K562 (cell line): Measurements from ENCODE around the gene CFAP73. TPM values are rescaled to one million over a fixed set of nuclear protein-coding genes. Genes with fewer than 3 reads are reported as not detected.

Experiments
- microRNA-seq: library from miRNA; unstranded; fragments of <30 nt; microRNA quantifications from one replicate; pipeline ENCODE4, GENCODE V29; 2018; ENCODE audit warnings: borderline microRNAs expressed
- polyA plus RNA-seq, 8 experiments: library from polyadenylated mRNA; depleted of rRNA in 4 of 8; stranded (reverse) in 5 of 8; unstranded in 3 of 8; fragments of >200 nt; fragmentation: Nextera tagmentation in 2 of 8; fragmentation: Illumina TruSeq in 1 of 8; extraction: Ambion mirVana in 2 of 8; extraction: Trizol in 1 of 8; gene quantifications; 2 replicates each; pipeline versions ENCODE4 v1.2.1 to v1.2.3, GENCODE V29; 2011 to 2014; ENCODE audit warnings: inconsistent platforms in 1 of 8, missing spikeins in 1 of 8
- small RNA-seq: library from RNA; depleted of rRNA; stranded (forward); fragments of <200 nt; gene quantifications from one replicate; pipeline ENCODE3, GENCODE V24; 2014
- total RNA-seq, 7 experiments: library from RNA; depleted of rRNA in 6 of 7; stranded (reverse); fragments of >200 nt in 6 of 7; fragmentation: Illumina TruSeq in 2 of 7; extraction: Trizol in 2 of 7; gene quantifications; 2 replicates each; pipeline versions ENCODE4 v1.2.1 to v1.2.3, GENCODE V29; 2011 to 2021; ENCODE audit warnings: low replicate concordance in 1 of 7

CFAP73 gene
- total and polyA plus RNA-seq, 9 of the 15 experiments (the other 6 are each of a cell fraction or from before 2014, with no cell fraction given) = not detected

Small RNAs within 50 kb of the gene (microRNA-seq; reads per million reads assigned to microRNA genes)
- gene MIR7106 = not detected

Small RNAs within 50 kb of the gene (small RNA-seq; reads per million reads assigned to genes)
- gene MIR7106 (not detected), gene RF00019 (not detected)

Other genes starting within 250 kb of the CFAP73 start
Only the 7 nearest of the 10 such genes appear.
- not detected in 2 replicates for gene OAS2, start 171.2 kb upstream of the CFAP73 start, total RNA-seq (2014; rRNA removed)
- not detected in 2 replicates for gene OAS2, start 171.2 kb upstream of the CFAP73 start, total RNA-seq (2014; rRNA removed; fragmentation: Illumina TruSeq; extraction: Trizol)
- gene OAS2, start 171.2 kb upstream of the CFAP73 start, total RNA-seq (2015; rRNA removed; fragmentation: Illumina TruSeq; extraction: Trizol) = not detected in 2 replicates
- 0.13 and 0.22 TPM in 2 replicates for gene OAS2, start 171.2 kb upstream of the CFAP73 start, total RNA-seq (2021)
- not detected in 2 replicates for gene OAS2, start 171.2 kb upstream of the CFAP73 start, polyA plus RNA-seq (2011; rRNA removed)
- gene OAS2, start 171.2 kb upstream of the CFAP73 start, polyA plus RNA-seq (2014; fragmentation: Illumina TruSeq; extraction: Trizol) = 0.14 TPM in 1 of 2 replicates, not detected in the other
- not detected for gene OAS2, start 171.2 kb upstream of the CFAP73 start, polyA plus RNA-seq (2014; fragmentation: Nextera tagmentation; extraction: Ambion mirVana)
- gene OAS2, start 171.2 kb upstream of the CFAP73 start, polyA plus RNA-seq (2014; rRNA removed) = 0.85 TPM in 1 of 2 replicates, not detected in the other
- gene DTX1, start 93.0 kb upstream of the CFAP73 start, total RNA-seq (2014; rRNA removed) = not detected in 2 replicates
- not detected in 2 replicates for gene DTX1, start 93.0 kb upstream of the CFAP73 start, total RNA-seq (2014; rRNA removed; fragmentation: Illumina TruSeq; extraction: Trizol)
- gene DTX1, start 93.0 kb upstream of the CFAP73 start, total RNA-seq (2015; rRNA removed; fragmentation: Illumina TruSeq; extraction: Trizol) = not detected in 2 replicates
- gene DTX1, start 93.0 kb upstream of the CFAP73 start, total RNA-seq (2021) = not detected in 2 replicates
- not detected in 2 replicates for gene DTX1, start 93.0 kb upstream of the CFAP73 start, polyA plus RNA-seq (2011; rRNA removed)
- not detected in 2 replicates for gene DTX1, start 93.0 kb upstream of the CFAP73 start, polyA plus RNA-seq (2014; fragmentation: Illumina TruSeq; extraction: Trizol)
- not detected for gene DTX1, start 93.0 kb upstream of the CFAP73 start, polyA plus RNA-seq (2014; fragmentation: Nextera tagmentation; extraction: Ambion mirVana)
- gene DTX1, start 93.0 kb upstream of the CFAP73 start, polyA plus RNA-seq (2014; rRNA removed) = not detected in 2 replicates
- gene RASAL1, start 14.0 kb upstream of the CFAP73 start, total RNA-seq (2014; rRNA removed) = 0.08 and 0.14 TPM in 2 replicates
- not detected in 2 replicates for gene RASAL1, start 14.0 kb upstream of the CFAP73 start, total RNA-seq (2014; rRNA removed; fragmentation: Illumina TruSeq; extraction: Trizol)
- gene RASAL1, start 14.0 kb upstream of the CFAP73 start, total RNA-seq (2015; rRNA removed; fragmentation: Illumina TruSeq; extraction: Trizol) = not detected in 2 replicates
- 0.16 TPM in 1 of 2 replicates, not detected in the other for gene RASAL1, start 14.0 kb upstream of the CFAP73 start, total RNA-seq (2021)
- gene RASAL1, start 14.0 kb upstream of the CFAP73 start, polyA plus RNA-seq (2011; rRNA removed) = 0.06 TPM in 1 of 2 replicates, not detected in the other
- gene RASAL1, start 14.0 kb upstream of the CFAP73 start, polyA plus RNA-seq (2014; fragmentation: Illumina TruSeq; extraction: Trizol) = not detected in 2 replicates
- not detected for gene RASAL1, start 14.0 kb upstream of the CFAP73 start, polyA plus RNA-seq (2014; fragmentation: Nextera tagmentation; extraction: Ambion mirVana)
- not detected in 2 replicates for gene RASAL1, start 14.0 kb upstream of the CFAP73 start, polyA plus RNA-seq (2014; rRNA removed)
- 100 and 135 TPM in 2 replicates for gene DDX54, start 35.8 kb downstream of the CFAP73 start, total RNA-seq (2014; rRNA removed)
- gene DDX54, start 35.8 kb downstream of the CFAP73 start, total RNA-seq (2014; rRNA removed; fragmentation: Illumina TruSeq; extraction: Trizol) = 23.9 and 25.8 TPM in 2 replicates
- 48.5 and 51.4 TPM in 2 replicates for gene DDX54, start 35.8 kb downstream of the CFAP73 start, total RNA-seq (2015; rRNA removed; fragmentation: Illumina TruSeq; extraction: Trizol)
- gene DDX54, start 35.8 kb downstream of the CFAP73 start, total RNA-seq (2021) = 128 and 132 TPM in 2 replicates
- gene DDX54, start 35.8 kb downstream of the CFAP73 start, polyA plus RNA-seq (2011; rRNA removed) = 56.6 and 80.5 TPM in 2 replicates
- gene DDX54, start 35.8 kb downstream of the CFAP73 start, polyA plus RNA-seq (2014; fragmentation: Illumina TruSeq; extraction: Trizol) = 44.4 and 77.7 TPM in 2 replicates
- gene DDX54, start 35.8 kb downstream of the CFAP73 start, polyA plus RNA-seq (2014; fragmentation: Nextera tagmentation; extraction: Ambion mirVana) = 1 to 10 TPM; 1.4 to 3.1 TPM
- gene DDX54, start 35.8 kb downstream of the CFAP73 start, polyA plus RNA-seq (2014; rRNA removed) = 74.4 and 107 TPM in 2 replicates
- 40.4 and 52.0 TPM in 2 replicates for gene RITA1, start 36.0 kb downstream of the CFAP73 start, total RNA-seq (2014; rRNA removed)
- gene RITA1, start 36.0 kb downstream of the CFAP73 start, total RNA-seq (2014; rRNA removed; fragmentation: Illumina TruSeq; extraction: Trizol) = 12.7 and 15.6 TPM in 2 replicates
- gene RITA1, start 36.0 kb downstream of the CFAP73 start, total RNA-seq (2015; rRNA removed; fragmentation: Illumina TruSeq; extraction: Trizol) = 34.3 and 36.7 TPM in 2 replicates
- gene RITA1, start 36.0 kb downstream of the CFAP73 start, total RNA-seq (2021) = 34.9 and 38.9 TPM in 2 replicates
- gene RITA1, start 36.0 kb downstream of the CFAP73 start, polyA plus RNA-seq (2011; rRNA removed) = 17.6 and 17.9 TPM in 2 replicates
- 18.0 and 27.7 TPM in 2 replicates for gene RITA1, start 36.0 kb downstream of the CFAP73 start, polyA plus RNA-seq (2014; fragmentation: Illumina TruSeq; extraction: Trizol)
- gene RITA1, start 36.0 kb downstream of the CFAP73 start, polyA plus RNA-seq (2014; fragmentation: Nextera tagmentation; extraction: Ambion mirVana) = 1 to 10 TPM; 2.8 to 3.5 TPM
- gene RITA1, start 36.0 kb downstream of the CFAP73 start, polyA plus RNA-seq (2014; rRNA removed) = 26.4 and 35.0 TPM in 2 replicates
- gene TPCN1, start 71.7 kb downstream of the CFAP73 start, total RNA-seq (2014; rRNA removed) = 6.4 and 9.2 TPM in 2 replicates
- 5.5 and 6.1 TPM in 2 replicates for gene TPCN1, start 71.7 kb downstream of the CFAP73 start, total RNA-seq (2014; rRNA removed; fragmentation: Illumina TruSeq; extraction: Trizol)
- gene TPCN1, start 71.7 kb downstream of the CFAP73 start, total RNA-seq (2015; rRNA removed; fragmentation: Illumina TruSeq; extraction: Trizol) = 7.4 and 7.8 TPM in 2 replicates
- 23.8 and 27.2 TPM in 2 replicates for gene TPCN1, start 71.7 kb downstream of the CFAP73 start, total RNA-seq (2021)
- gene TPCN1, start 71.7 kb downstream of the CFAP73 start, polyA plus RNA-seq (2011; rRNA removed) = 12.8 and 18.9 TPM in 2 replicates
- gene TPCN1, start 71.7 kb downstream of the CFAP73 start, polyA plus RNA-seq (2014; fragmentation: Illumina TruSeq; extraction: Trizol) = 16.2 and 17.0 TPM in 2 replicates
- 1 to 10 TPM in 1 of 2 experiments, under 1 TPM in 1; 0.80 to 1.1 TPM for gene TPCN1, start 71.7 kb downstream of the CFAP73 start, polyA plus RNA-seq (2014; fragmentation: Nextera tagmentation; extraction: Ambion mirVana)
- 19.2 and 19.3 TPM in 2 replicates for gene TPCN1, start 71.7 kb downstream of the CFAP73 start, polyA plus RNA-seq (2014; rRNA removed)
- 18.5 and 26.3 TPM in 2 replicates for gene SLC8B1, start 185.4 kb downstream of the CFAP73 start, total RNA-seq (2014; rRNA removed)
- gene SLC8B1, start 185.4 kb downstream of the CFAP73 start, total RNA-seq (2014; rRNA removed; fragmentation: Illumina TruSeq; extraction: Trizol) = 12.6 and 18.1 TPM in 2 replicates
- gene SLC8B1, start 185.4 kb downstream of the CFAP73 start, total RNA-seq (2015; rRNA removed; fragmentation: Illumina TruSeq; extraction: Trizol) = 21.0 and 21.2 TPM in 2 replicates
- 31.8 and 34.1 TPM in 2 replicates for gene SLC8B1, start 185.4 kb downstream of the CFAP73 start, total RNA-seq (2021)
- 18.2 and 25.0 TPM in 2 replicates for gene SLC8B1, start 185.4 kb downstream of the CFAP73 start, polyA plus RNA-seq (2011; rRNA removed)
- 23.0 and 24.1 TPM in 2 replicates for gene SLC8B1, start 185.4 kb downstream of the CFAP73 start, polyA plus RNA-seq (2014; fragmentation: Illumina TruSeq; extraction: Trizol)
- under 1 TPM; 0.86 to 0.87 TPM for gene SLC8B1, start 185.4 kb downstream of the CFAP73 start, polyA plus RNA-seq (2014; fragmentation: Nextera tagmentation; extraction: Ambion mirVana)
- gene SLC8B1, start 185.4 kb downstream of the CFAP73 start, polyA plus RNA-seq (2014; rRNA removed) = 25.2 and 26.5 TPM in 2 replicates